Measurements from ENCODE around the gene P2RX1. TPM values are rescaled to one million over a fixed set of nuclear protein-coding genes. Genes with fewer than 3 reads are reported as not detected.

P2RX1 gene
- total RNA-seq, 6 experiments from 2014 or later: 0.08 TPM; not detected in 5

DNA sequence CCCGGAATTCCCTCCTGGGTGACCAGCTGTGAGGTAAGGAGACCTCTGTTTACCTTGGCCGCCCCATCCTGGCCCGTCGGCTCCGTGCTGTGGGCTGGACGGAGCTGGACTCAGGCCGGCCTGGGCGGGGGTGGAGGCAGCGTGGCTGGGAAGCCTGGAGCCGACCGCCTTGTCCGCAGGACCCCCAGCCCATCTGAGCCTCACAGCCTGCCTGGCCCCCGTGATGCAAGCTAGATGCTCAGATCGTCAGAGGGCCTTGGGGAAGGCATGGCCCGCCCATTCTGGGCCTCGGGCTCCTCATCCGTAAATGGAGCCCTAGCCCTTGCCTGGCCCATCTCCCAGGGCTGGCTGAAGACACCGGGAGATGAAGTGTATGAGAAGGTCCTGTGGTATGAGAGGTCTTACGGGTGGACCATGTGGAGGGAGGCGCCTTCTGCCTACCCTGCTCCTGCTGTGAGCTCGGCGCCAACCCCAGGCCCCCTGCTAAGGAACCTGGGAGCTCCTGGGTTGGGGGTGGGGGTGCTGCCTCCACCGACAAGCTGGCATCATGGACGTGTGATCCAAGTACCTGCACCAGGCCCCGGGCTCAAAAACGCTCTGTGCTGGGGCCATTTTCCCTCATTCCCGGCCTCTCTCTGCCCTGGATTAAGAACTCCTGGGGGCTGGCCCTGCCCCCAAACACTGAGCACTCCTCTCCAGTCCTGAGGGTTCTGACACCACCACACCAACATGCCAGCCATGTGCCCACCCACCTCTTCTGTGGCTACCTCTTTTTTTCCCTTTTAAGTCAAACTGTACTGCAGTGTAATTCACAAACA lies 5.4 kb upstream of the P2RX1 start:
- TF ChIP-seq, protein P1, sequence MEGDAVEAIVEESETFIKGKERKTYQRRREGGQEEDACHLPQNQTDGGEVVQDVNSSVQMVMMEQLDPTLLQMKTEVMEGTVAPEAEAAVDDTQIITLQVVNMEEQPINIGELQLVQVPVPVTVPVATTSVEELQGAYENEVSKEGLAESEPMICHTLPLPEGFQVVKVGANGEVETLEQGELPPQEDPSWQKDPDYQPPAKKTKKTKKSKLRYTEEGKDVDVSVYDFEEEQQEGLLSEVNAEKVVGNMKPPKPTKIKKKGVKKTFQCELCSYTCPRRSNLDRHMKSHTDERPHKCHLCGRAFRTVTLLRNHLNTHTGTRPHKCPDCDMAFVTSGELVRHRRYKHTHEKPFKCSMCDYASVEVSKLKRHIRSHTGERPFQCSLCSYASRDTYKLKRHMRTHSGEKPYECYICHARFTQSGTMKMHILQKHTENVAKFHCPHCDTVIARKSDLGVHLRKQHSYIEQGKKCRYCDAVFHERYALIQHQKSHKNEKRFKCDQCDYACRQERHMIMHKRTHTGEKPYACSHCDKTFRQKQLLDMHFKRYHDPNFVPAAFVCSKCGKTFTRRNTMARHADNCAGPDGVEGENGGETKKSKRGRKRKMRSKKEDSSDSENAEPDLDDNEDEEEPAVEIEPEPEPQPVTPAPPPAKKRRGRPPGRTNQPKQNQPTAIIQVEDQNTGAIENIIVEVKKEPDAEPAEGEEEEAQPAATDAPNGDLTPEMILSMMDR (IDR thresholded peaks at IDR 0.05): no peak
- Mint-ChIP-seq H3K9me3 (no peaks in the 10 kb centered on the region), H3K4me1 (ENCODE audit: low read depth) (no peaks in the 10 kb centered on the region), H3K36me3 (ENCODE audit: low read depth) (no peaks in the 10 kb centered on the region), H3K27me3 (ENCODE audit: insufficient read depth) (peaks cover 14% of the 10 kb centered on the region), H3K4me3 (no peak overlapping the region), H3K27ac (no peak overlapping the region)
- DNase-seq: no peak

DNA sequence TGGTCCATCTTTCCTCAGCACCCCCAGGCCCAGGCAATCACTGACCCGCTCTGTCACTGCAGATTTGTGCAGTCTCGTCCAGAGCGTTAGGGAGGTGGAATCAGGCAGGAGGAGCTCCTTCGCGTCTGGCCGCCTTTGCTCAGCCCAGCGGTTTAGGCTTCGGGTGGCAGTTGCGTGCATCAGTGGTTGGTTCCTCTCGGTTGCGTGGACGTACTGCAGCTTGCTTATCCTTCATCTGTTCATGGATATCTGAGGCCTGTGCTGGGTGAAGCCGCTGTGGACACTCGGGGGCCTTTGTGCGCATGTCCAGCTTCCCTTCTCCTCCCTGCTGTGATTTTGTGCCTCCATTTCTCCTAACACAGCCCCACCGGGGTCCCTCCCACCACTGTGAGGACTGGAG lies 4.7 kb upstream of the P2RX1 start:
- Mint-ChIP-seq H3K4me3 (no peak overlapping the region), H3K27ac (no peak overlapping the region), H3K27me3 (ENCODE audit: insufficient read depth) (peaks cover 12% of the 10 kb centered on the region), H3K9me3 (no peaks in the 10 kb centered on the region), H3K4me1 (ENCODE audit: low read depth) (no peaks in the 10 kb centered on the region), H3K36me3 (ENCODE audit: low read depth) (no peaks in the 10 kb centered on the region)
- TF ChIP-seq, protein P1 (IDR thresholded peaks at IDR 0.05): no peak
- no peak for DNase-seq

DNA sequence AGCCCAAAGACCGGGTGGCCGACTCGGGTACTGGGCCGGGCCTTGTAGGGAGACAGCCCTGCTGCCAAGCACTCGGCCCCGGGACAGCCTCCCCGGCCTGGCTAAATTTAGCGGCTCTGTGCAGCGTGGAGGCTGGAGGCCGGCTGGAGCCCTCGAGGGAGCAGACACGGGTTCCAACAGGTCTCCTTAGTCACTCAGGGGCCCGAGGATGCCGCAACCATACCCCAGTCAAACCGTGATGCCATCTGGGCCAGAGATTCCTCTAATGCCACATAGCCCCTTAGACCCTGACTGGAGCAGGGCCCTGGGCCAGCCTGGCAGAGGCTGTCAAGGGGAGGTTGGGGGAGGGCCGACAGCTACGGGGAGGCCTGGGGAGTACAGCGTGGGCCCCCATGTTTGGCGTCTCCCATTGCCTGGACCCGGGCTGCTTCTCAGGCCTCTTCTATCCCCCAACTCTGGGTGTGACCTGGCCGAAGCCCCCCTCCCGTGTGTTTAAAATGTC lies 2.9 kb upstream of the P2RX1 start:
- Mint-ChIP-seq H3K4me1 (ENCODE audit: low read depth) (no peaks in the 10 kb centered on the region), H3K4me3 (no peak overlapping the region), H3K36me3 (ENCODE audit: low read depth) (no peaks in the 10 kb centered on the region), H3K27me3 (ENCODE audit: insufficient read depth) (peaks cover 11% of the 10 kb centered on the region), H3K27ac (no peak overlapping the region), H3K9me3 (no peaks in the 10 kb centered on the region)
- no peak for DNase-seq
- TF ChIP-seq, protein P1 (IDR thresholded peaks at IDR 0.05): no peak

DNA sequence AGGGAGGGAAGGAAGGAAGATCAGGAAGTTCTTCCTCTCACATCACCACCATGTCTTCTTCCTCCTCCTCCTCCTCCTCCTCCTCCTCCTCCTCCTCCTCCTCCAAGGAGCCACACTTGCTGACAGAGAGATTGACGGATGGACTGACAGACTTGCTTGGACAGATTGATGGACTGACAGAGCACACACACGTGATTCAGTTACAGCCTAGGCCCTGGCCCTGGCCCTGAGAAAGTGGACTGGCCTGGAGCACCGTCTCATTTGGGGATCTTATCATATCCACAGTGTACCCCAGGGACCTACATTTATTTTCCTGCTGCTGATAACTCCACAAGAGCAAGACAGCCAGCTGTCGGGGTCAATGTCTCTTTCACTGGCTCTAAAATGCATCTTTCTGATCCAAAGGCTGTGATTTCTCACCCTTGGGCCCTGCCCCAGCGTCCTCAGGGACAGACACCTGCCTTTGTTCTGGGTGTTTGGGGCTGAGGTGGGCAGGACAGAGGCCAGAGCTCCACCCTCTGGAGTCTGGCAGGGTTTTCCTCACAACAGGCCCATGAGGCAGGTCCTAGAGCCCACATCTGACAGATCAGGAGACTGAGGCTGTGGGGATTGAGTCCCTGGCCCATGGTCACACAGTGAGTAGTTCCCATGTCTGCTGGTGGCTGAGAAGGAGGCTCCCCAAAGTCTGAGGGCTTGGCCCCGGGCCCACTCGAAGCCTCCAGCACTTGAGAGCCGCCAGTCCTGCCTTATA lies 2.3 kb upstream of the P2RX1 start:
- TF ChIP-seq, protein P1 (IDR thresholded peaks at IDR 0.05): no peak
- Mint-ChIP-seq H3K9me3 (no peaks in the 10 kb centered on the region), H3K4me3 (no peak overlapping the region), H3K27ac (no peak overlapping the region), H3K27me3 (ENCODE audit: insufficient read depth) (peaks cover 9% of the 10 kb centered on the region), H3K36me3 (ENCODE audit: low read depth) (no peaks in the 10 kb centered on the region), H3K4me1 (ENCODE audit: low read depth) (0 out of 2 replicates have a peak, but pooled peaks cover 4% of the 10 kb centered on the region)
- DNase-seq: no peak

DNA sequence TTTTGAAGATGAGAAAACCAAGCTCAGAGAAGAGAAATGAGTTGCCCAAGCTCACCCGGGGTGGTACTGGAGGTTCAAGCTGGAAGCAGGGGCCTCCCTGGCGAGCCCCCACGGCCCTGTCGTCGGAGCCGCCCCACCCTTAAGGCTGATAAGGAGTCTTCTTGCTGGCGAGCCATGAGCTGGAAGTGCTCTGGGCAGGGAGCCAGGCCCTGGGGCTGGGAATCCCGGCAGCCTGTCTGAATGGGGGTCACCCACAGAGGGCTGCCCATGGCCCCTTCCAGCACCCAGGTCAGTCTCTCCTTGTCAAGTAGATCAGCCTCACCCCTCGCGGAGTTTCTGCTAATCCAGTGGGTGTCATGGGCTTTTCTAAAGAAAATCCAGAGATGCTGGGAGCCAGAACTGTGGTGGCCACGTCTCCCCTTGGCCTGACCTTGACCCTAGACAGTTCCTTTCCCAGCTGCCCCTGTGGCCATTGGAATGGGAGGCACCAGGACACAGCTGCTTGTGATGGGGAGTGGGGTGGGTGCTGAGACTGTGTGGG lies 1.2 kb upstream of the P2RX1 start:
- Mint-ChIP-seq H3K4me3 (no peak overlapping the region), H3K4me1 (ENCODE audit: low read depth) (0 out of 2 replicates have a peak, but pooled peaks cover 4% of the 10 kb centered on the region), H3K27me3 (ENCODE audit: insufficient read depth) (peaks cover 5% of the 10 kb centered on the region), H3K36me3 (ENCODE audit: low read depth) (no peaks in the 10 kb centered on the region), H3K27ac (no peak overlapping the region), H3K9me3 (no peaks in the 10 kb centered on the region)
- TF ChIP-seq, protein P1 (IDR thresholded peaks at IDR 0.05): no peak
- DNase-seq: no peak
